Measurements from ENCODE around the gene BSCL2.
A peak's percentile ranks its signal among the peaks of the same experiment; 100 is the strongest.
"Not testable (repeated sequence)": the region's sequence is repeated elsewhere in the genome, so short reads cannot be mapped to it uniquely, and the experiment has no call there.

BSCL2 gene

DNA sequence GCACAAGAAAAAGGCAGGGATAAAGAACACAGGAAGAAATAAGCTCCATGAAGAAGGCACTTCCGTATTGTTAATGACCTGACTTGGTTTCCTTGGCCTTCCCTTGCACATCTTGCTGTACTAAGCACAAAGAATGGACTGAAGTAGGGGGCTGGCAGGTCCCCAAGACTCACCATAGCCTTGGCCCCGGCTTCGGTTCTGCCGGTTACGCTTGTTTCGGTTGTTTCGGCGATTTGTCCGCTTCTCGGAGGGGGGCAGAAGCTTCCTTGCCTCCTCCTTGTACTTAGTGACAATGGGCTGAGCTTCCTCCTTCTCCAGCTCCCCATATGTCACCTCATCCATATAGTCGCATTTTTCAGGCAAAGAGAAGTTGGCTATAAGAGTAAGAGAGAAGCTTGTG lies 9.6 kb upstream of the BSCL2 start:
- DNase-seq (ENCODE audit: low read depth), result no peak

DNA sequence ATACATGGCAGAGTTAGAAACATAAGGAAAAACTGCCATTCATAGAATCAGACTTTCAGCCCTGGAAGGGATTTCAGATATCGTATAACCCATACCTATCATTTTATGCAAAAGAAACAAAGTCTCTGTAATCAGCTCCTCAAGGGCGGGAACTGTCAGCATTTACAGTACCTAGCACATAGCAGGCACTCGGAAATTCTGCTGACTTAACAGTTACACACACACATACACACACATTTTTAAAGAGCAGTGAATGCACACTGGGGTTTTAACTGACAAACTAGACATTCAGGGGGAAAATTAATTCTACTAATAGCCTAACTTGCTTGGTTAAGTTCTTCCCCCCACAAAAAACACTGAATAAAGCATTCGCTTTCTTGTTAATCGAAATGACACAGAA lies 9.0 kb upstream of the BSCL2 start:
- no peak for DNase-seq (ENCODE audit: low read depth)

DNA sequence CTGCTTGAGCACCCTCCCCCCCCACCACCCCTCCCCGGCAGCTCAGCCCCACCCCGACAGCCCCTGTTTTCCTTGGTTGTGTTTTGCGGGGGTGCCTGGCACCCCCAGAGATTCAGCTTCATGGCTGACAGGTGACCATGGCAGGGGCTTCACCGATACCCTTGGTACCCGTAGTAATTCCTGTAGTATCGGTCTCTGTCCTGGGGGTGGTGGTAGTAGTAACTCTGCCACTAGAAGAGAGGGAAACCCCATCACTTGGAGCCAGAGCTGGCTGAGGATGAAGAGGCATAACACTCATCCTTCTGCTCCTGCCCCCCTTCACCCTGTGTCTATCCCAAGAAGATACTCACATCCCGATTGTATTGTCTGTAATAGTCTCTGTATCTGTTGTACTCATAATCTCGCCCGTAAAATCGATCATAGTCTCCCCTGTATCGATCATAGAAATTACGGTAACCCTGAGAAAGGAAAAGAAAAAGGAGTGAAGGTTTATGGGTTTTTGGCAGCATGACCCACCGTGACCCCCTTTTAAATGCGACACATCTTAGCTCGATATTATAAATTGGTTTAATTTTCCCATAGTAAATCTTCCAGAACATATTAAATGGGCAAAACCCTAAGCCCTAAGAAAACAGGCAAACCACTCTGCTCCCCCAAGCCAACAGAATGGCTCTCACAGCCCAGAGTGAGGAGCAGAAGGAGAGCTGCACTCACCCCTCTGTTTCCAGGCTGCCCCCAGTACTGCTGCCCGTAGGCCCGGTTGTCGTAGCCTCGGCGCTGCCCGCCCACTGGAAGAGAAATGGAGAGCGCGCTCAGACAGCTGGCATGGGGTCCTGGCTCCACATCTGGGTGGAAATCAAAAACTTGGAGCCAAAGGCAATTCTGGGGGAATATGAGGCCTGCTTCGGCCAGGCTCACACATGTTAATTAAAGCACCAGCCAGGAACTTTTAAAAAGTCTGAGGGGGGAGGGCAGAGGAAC lies 8.2 kb upstream of the BSCL2 start:
- no peak for DNase-seq (ENCODE audit: low read depth)

DNA sequence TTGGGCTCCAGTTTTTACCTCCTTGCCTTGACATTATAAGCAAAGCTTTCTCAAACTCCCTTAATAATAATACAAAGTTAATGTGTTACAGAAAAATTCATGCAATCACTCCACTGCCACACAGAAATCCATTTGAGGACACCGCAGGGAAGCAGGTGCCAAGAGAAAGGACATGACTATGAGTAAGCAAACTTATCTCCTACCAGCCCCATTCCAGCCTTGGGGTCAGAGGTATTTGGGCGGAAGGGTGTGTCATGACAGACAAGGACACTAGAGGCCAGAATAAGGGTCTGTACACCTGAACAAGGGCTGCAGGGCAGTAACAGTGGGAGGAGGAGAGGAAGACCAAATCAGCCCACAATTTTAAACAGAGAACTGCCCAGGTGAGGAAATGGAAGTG lies 6.1 kb upstream of the BSCL2 start:
- no peak for DNase-seq (ENCODE audit: low read depth)

DNA sequence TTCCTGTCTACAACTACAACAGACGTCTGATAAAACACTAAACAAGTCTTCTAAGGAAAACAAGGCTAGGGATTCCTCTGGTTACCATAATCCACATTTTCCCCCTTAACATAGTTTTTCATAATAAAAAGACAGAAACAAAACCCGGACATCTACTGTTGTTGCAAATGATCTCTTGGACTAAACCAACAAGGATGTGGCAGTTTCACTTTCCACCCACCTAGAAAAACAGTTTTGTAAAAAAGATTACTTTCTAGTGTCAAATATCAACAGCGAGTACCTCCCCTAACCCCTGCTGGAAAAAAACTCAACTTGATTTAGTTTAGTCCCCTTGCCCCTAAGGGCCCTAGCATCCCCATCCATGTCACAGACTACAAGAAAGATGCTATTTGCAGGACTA lies 5.6 kb upstream of the BSCL2 start:
- DNase-seq (ENCODE audit: low read depth), result no peak

DNA sequence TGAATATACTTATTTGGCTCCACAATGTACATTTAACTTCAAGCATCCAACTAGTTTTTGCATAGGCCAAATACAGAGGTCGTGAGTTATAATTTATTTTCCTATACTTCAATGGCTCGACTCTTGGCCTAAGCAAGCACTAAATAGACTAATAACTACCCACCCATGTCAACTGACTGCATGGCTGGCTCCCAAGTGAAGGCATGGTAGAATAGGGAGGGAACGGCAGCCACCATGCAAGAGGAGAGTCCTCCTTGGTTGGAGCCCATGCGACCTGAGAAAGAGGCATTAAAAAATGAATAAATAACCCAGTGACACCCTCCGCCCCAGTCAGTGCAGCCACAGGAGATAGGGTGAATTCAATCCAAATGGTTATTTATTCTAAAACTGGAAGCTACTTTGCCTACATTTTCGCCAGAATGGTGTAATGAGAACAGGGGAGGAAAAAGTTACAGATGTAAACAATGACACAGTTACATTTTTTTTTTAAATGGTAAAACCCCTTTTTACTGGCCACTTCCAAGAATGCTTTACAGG lies 5.1 kb upstream of the BSCL2 start:
- no peak for DNase-seq (ENCODE audit: low read depth)

DNA sequence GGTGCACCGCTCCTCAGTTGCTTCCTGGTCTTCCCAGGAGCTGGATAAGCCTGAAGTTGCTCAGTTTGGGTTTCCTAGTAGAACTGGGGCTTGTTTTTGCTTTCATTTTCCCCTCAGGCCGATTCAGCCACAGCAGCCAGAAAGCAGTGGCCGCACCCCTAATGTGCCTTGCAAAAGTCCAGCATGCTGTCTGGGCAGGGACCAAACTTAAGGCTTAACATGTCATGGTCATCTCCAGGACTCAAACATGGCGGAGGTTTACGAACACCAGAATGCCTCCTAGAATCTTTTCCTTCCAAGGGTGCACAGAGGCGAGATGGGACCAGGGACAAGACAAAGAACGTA lies 2.7 kb upstream of the BSCL2 start:
- DNase-seq (ENCODE audit: low read depth), result no peak

DNA sequence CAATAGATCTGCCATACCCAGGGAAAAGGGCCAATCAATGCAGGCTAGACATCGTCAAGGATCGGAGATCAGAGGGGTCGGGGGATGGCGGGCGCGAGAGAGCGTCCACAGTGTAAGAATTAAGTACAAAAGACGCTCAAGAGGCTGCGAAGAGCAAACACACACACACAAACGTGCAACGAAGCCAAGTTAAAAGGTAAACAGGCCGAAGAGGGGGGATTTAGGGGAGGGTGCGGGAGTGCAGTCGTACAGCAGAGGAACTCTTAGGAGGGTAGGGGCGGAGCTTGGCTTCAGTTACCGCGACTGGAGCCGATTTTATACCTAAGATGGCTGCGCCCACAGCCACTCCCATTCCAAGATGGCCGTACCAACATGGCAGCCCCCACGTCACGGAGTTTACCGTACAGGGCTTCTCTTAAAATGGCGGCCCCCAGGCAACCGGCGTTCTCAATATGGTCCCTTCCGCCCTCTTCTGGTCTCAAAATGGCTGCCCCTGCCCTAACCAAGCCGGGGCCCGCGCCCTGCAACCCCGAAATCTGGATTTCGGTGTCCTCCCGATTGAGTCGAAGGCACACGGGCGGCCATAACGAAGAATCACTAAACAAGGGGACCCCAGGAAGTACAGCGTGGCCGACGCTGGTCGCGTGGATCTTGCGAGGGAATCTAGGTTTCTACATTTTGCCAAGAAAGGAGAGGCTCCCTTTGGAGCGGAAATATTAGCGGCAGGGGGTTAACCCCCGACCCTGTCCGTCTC lies 2.2 kb upstream of the BSCL2 start:
- peak; percentile 94 for DNase-seq (ENCODE audit: low read depth)

DNA sequence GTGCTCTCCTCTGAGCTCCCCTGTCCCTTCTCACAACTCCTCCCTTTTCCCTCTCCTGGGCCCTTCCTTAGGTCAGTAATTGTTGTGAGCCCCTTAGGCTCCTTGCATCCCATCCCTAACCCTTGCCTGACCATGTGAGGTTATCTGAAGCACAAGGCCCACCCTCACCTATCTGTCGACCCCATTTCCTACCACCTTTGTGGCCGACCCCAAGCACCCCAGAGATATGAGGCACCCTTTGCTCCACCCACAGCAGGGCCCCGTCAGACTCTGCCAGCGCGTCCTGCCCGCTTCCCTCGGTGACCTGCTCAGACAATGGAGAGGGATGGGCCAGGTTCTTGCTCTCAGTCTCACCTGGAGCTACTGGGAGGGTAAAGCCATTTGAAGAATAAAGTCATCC lies 1.6 kb upstream of the BSCL2 start:
- peak; percentile 34 for DNase-seq (ENCODE audit: low read depth)

DNA sequence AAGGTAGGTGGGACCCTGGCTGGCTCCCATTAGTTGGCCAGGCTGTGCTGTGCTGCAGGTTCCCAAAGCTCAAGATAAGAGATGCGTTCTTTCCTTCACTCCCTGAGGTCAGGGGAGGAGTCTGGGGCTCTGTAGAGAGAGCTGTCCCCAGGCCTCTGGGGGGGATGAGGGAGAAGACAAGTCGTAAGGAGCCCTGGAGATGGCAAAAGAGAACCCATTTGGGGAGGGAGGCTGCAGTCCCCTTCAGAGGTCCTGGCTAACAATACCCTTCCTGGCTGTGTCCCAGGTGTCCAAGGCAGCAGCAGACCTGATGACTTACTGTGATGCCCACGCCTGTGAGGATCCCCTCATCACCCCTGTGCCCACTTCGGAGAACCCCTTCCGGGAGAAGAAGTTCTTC lies 1.2 kb upstream of the BSCL2 start:
- DNase-seq (ENCODE audit: low read depth), result no peak

DNA sequence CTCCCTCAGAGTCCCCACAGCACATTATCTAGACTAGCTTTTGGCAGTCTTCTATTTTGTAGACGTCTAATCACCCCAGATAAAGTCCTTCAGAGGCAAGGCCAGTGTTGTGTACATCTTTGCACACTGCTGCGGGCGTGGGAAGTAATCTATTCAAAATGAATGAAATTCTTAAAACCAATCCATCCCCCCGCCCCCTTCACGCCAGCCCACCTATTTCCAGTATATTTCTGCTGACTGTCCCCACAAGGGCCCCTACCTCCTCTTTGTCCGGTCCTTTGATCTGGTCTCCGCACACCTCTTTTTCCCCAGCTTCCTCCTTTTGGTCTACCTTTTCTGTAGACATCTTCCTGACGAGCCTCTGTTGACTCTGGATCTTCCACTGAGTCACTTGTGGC lies 375 bp downstream of the BSCL2 start:
- DNase-seq (ENCODE audit: low read depth), result no peak

DNA sequence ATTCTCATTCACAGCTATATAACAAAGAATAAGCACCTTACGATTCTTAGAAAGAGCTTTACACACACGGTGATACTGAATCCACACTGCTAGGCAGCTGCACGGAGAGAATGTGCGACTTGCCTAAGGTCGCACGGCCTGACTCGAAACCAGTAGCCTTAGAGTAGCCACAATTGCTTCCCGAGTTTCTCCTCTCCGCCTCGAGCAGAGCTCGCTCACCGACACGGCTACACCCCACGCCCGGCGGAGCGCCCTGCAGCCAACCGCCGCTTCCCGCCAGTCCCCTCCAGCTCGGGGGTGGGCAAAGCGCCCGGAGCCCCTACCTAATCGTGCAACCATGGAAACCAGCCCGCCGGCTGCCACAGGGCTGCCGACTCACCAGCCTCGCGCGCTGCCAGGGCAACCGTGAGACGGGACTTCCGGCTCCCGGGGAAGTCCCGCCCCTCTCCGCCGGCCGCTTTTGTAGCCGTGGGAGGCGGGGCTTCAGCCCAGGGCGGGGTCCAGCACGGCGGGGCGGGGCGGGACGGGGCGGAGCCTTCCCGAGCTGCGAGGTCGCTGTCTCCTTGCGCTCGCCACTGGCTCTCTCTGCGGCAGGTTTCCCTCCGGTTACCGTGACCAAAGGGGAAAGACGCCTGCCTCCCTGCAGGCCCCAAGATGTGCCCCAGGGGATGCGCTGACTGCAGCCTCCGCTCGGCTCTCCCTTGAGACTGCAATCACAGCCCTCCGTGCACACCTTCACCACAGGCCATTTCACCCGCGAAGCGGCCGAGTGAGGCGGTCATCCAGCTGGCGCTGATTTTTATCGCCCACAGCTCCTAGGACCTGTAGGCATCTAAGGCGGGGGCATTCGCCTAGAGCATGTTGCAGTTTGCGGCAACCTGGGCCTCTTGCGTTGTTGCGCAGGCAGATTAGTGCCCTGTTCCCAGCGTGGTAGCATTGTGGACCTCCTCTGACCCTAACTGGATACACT lies 1.1 kb downstream of the BSCL2 start:
- peak; percentile 92 for DNase-seq (ENCODE audit: low read depth)

DNA sequence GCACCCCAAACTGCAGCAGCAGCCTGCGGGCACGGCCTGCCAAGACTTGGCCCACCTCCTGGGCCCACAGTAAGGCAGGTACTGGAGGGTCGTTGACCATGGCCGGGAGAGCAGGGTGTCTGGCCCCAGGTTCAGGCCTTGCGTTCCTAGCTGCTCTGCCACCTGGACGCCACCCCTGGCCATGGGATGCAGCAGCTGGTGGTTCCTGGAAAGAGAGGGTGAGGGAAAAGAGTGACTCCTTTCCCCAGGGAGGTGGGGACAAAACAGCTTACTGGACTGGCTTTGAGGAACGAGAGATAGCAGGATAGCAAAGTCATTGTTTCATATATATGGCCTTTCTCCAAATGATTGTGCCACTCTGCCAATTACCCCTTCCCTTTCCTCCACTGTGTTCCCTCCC lies 1.8 kb downstream of the BSCL2 start:
- no peak for DNase-seq (ENCODE audit: low read depth)

DNA sequence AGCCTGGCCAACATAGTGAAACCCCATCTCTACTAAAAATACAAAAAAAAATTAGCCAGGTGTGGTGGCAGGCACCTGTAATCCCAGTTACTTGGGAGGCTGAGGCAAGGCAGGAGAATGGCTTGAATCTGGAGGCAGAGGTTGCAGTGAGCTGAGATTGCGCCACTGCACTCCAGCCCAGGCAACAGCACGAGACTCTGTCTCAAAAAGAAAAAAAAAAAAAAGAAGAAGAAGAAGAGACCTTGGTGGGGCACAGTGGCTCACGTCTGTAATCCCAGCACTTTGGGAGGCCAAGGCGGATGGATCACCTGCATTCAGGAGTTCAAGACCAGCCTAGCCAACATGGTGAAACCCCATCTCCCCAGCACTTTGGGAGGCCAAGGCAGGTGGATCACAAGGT lies 3.3 kb downstream of the BSCL2 start:
- DNase-seq (ENCODE audit: low read depth), result not testable (repeated sequence)

DNA sequence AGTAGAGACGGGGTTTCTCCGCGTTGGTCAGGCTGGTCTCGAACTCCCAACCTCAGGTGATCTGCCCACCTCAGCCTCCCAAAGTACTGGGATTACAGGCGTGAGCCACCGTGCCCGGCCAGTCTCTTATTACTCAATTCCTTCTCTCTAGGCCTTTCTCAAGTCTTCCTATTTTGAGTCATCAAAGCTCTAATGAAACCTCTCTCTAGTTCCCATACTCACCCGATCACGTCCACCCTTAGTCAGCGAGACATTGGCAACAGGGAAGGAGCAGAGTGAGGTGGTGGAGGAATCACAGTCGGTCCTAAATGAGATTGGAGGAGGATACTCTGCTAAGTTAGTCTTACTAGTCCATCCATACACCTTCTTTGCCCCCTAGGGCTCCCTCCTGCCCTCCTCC lies 5.0 kb downstream of the BSCL2 start:
- DNase-seq (ENCODE audit: low read depth), result no peak

DNA sequence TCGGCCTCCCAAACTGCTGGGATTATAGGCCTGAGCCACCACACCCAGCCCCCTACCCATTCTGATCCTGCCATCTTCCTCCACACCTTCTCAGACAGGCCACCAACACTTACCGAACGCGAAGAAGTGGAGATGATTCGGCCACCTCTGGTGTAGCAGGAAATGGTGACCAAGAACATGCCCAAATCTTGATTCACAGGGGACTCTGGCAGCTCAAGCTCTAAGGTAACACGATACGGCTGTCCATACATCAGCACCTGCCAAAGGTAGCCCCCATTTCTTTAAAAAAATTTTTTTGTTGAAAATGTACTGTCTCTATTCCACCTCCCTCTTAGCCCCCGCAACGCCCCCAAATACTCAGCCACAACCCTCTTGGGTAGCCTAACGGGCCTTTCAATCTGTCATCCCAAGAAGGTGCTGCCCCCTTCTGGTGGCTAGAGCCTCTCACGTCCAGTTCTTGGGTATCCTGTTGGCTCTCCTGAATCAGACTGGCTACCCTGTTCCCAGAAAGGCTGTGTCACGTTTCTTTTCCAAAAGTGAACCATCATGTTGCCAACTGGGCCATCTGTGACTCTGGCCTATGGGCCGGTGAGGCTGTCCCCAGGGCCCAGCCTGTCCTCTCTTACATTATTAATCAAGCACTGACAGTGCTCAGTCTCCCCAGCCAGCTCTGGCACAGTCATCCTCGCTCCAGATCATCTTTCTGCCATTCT lies 12.6 kb downstream of the BSCL2 start:
- peak; percentile 52 for DNase-seq (ENCODE audit: low read depth)

DNA sequence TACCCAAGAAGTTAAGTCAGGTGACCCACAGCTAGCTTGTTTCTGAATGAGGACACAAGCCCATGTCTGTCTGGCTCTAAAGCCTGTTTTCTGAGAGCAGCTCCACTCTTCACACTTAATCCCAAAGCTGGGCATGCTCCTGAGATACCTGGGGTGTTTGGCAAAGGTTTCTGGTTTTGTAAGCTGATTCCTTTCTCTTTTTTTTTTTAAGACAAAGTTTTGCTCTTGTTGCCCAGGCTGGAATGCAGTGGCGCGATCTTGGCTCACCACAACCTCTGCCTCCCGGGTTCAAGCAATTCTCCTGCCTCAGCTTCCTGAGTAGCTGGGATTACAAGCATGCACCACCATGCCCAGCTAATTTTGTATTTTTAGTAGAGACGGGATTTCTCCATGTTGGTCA lies 13.6 kb downstream of the BSCL2 start:
- not testable (repeated sequence) for DNase-seq (ENCODE audit: low read depth)

DNA sequence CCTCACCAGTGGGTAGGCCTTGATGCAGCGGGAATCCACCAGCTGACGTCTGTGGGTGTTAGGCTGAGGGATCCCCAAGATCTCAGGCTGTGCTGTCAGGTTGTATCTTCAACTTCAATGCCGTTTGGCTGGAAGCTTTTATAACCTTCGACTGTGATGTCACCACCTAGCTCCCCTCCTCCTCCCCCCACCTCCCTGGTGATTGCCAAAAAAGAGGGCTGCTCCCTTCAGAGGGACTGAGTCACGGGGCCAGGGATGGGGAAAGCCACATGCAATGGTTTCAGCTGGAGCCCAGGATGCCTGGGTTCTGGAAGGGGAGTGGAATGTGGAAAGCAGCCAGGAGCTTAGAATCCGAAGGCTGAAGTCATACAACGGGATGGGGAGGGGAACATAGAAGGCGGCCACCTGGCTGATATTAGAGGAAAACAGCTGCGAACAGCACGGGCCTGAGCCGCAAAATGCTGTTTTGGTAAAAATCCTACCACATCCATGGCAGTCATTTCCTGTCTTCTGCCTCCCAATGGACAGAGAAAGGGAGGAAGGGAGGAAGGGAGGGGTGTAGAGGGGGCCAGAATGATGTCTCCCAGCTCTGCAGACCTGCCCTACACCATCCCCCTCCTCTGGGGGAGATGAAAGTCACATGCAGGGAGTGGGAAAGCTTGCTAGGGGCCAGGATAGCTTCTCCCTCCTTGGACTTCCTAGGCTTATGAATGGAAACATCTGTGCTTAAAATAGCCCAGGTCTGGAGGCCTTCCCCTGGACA lies 17.6 kb downstream of the BSCL2 start, which contains the start of gene LRRN4CL:
LRRN4CL (minus strand) TSS at position 110 of the 763 bp plus-strand sequence. CDS start 1,022 bp downstream, outside the sequence.
- no peak for DNase-seq (ENCODE audit: low read depth)

DNA sequence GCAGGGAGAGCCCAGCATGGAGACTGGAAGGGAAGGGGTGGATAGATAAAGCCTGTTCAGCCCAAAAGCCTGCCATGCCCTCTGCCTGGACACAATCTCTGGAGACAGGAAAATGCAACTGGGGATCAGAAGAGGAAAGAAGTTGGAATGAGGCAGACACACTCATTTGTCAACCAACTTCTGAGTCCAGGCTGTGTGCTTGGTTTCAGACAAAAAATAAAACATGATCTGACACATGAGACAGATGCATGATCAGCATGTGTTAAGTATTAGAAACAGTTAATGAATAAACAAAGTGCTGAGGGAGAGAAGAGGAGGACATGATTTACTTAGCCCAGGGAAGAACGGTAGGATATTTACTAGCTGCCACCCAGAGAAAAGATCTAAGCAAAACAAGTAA lies 18.7 kb downstream of the BSCL2 start:
- DNase-seq (ENCODE audit: low read depth), result no peak

Measured in activated T-helper 1 cell treated with Interleukin-2 at 50 U/mL for 16 hours (primary cell).